GM19397 (cell line): ENCODE data around the gene PPFIA4.

ENCODE experiments used
- ATAC-seq: cut with Tn5 transposase; IDR thresholded peaks from one replicate; pipeline ENCODE4 v1.9.1; 2021; ENCODE audit warnings: mild to moderate bottlenecking, moderate library complexity; ENCODE audit not compliant: unreplicated experiment

The PPFIA4 gene

GRCh38 chr1:203056012-203056411 is 29.7 kb downstream of the PPFIA4 start:
- ATAC-seq: no peak

- no peak for ATAC-seq
These were observed 30.2 kb downstream of the PPFIA4 start for GRCh38 chr1:203056516-203056915.

GRCh38 chr1:203057911-203058675 is 31.8 kb downstream of the PPFIA4 start:
- no peak for ATAC-seq

GRCh38 chr1:203058676-203058935 is 32.3 kb downstream of the PPFIA4 start:
- ATAC-seq: no peak

GRCh38 chr1:203059485-203059884 is 33.2 kb downstream of the PPFIA4 start:
- ATAC-seq: no peak

- ATAC-seq: no peak
These were observed 33.8 kb downstream of the PPFIA4 start for GRCh38 chr1:203060115-203060514.

DNA sequence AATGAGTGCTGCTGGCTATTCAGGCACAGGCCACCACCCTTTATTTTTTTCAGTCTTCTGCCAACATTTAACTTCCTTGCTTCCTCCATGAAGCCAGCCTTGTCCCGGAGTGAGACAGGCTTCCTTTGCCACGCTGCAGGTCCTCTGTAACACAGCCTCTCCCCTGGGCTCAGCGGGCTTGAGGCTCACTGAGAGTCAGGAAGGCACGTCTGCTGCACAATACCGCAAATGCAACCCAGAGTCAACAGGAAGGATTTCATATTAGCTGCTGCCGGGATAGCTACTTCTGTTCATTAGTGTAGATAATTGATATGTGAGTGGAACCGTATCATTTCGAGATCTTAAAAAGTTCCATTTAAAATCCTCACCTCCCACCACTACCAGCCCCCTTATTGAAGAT is 37.0 kb downstream of the PPFIA4 start:
- ATAC-seq: no peak

- no peak for ATAC-seq
These were observed 38.9 kb downstream of the PPFIA4 start for GRCh38 chr1:203065191-203065590.

GRCh38 chr1:203065986-203066385 is 39.7 kb downstream of the PPFIA4 start:
- no peak for ATAC-seq

- no peak for ATAC-seq
These were observed 40.7 kb downstream of the PPFIA4 start for GRCh38 chr1:203066965-203067364.

GRCh38 chr1:203069030-203069747 is 42.9 kb downstream of the PPFIA4 start:
- no peak for ATAC-seq

DNA sequence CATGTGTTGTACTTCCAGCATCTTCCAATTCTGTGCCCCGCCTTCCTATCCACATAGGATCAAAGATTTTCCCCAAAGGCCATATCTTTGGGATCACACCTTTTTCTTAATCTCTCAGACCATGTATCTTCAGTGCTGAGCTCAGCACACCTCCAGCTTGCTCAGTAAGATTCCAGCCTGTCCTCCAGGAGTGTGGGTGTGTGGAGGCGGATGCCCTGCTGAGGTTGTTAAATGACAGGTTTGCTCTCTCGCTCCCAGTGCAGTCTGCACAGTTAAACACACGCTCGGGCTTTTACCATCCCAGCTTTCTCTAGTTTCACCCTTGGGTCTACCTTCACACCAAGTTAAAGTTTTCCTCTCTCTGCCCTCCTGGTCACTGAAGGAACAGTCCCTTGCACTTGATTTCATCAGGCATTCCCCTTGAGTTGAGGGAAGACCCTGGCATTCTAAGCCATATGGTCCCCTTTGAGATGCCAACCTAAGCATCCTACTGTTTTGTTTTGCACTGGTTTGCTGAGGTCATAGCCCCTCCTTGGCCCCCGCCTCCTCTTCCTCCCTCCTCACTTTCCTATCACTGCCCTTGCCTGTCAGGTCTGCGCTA is 45.8 kb downstream of the PPFIA4 start:
- no peak for ATAC-seq

- no peak for ATAC-seq
These were observed 46.6 kb downstream of the PPFIA4 start for GRCh38 chr1:203072911-203073310.

GRCh38 chr1:203073469-203073868 is 47.2 kb downstream of the PPFIA4 start:
- no peak for ATAC-seq

DNA sequence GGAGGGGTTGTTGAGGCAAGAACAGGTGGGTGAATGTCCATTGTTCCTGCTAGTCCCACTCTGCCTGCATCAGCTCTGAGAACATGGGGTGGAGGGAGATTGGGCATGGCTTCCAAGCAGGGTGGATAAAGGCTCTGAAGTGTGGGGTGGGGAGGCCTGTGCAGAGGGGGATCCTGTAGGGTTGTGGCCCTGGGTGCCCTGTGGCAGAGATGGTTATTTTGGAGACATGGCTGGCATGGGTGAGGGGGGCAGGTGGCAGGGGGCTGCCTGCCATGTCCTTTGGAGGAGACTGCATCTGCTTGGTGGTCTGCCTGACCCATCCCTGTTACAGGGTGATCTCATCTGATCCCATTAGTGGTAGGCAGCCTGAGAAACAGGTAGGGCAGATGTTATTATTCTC is 48.3 kb downstream of the PPFIA4 start:
- ATAC-seq: no peak

DNA sequence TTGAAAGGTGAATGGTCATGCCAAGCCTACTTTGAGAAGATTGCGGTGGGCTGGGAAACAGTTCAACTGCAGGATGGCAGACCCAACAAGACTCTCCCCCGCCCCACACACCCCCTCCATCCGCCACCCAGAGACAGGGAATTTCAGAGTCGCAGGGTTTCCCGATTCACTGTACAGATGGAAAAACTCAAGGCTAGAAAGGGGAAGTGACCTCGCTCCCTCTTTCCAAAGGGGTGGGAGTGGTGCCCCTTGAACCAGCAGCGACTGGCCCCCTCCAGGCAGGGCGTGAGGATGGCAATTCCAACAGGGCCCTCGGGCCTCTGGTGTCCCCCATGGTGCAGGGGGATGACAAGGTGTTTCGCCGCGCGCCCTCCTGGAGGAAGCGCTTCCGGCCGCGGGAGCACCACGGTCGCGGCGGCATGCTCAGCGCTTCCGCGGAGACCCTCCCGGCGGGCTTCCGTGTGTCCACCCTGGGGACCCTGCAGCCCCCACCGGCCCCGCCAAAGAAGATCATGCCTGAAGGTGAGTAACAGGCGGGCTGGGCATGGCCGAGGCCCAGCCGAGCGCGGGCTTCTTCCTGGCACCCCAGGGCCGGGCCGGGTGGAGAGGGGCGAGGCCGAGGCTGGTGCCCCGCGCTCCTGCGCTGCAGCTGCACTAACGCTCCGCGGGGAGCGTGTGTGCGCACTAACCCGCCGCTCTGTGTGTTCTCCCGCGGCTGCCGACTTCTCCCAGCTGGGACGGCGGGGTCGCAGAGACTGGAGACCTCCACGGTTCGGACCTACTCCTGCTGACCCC is 49.1 kb downstream of the PPFIA4 start:
- no peak for ATAC-seq

DNA sequence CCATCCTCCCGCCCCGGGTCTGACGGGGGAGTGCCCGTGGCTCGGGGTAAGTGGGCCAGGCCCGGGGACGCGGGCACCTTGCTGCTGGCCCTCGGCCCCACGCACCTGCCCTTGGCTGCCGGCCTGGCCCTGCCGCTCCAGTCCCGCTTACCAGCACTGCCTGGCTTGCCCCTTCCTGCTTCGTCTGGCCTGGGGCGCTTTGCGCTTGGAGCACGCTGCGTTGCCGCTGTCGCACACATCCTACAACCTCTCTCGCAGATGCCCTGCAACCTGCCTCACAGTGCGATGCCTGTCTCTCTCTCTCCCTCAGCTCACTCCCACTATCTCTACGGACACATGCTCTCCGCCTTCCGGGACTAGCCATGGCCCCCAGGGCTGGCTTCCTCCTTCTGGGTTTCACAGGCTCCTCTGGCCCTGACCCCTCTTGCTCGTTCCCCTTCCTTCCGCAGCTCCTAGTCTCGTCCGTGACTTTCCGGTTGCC is 49.8 kb downstream of the PPFIA4 start:
- no peak for ATAC-seq

DNA sequence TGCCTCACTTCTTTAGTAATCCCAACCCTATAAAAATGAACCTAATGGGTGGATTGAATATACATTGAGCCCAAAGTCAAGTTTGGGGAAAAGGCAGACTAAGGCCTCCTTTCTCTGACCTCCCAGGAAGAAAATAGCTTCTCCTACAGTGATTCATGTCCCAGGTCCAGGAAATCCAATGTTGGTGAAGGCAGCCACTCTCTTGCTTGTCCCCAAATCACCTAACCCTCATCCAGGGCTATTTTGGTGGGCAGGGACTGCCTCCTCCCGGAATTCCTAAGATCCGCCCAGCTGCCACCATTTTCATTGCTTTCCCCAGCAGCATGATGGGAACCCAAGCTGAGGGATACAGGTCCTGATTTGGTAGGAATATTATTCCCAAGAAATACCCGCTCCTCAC is 51.1 kb downstream of the PPFIA4 start:
- no peak for ATAC-seq

- ATAC-seq: no peak
These were observed 51.7 kb downstream of the PPFIA4 start for GRCh38 chr1:203077956-203078355.

- ATAC-seq: no peak
These were observed 52.2 kb downstream of the PPFIA4 start for GRCh38 chr1:203078478-203078877.

GRCh38 chr1:203080456-203080855 is 54.2 kb downstream of the PPFIA4 start:
- no peak for ATAC-seq
